SU-DHL-6 (cell line): ENCODE results near the gene CTDP1.

Experiments
- H2AFZ ChIP-seq: fragments of 200-600 bp; sonication (generic); 2 replicates; pipeline ENCODE4 v1.6.1; 2014; ENCODE audit warnings: low read depth, mild to moderate bottlenecking, moderate library complexity, mixed read lengths, antibody characterized with exemption, low read length; ENCODE audit not compliant: severe bottlenecking
- H3F3A ChIP-seq: fragments of 200-600 bp; shearing (Covaris generic); 2 replicates; pipeline ENCODE4 v1.6.0; 2016; ENCODE audit warnings: antibody characterized with exemption, mild to moderate bottlenecking; ENCODE audit not compliant: insufficient read depth
- H3K27ac ChIP-seq: fragments of 200-600 bp; sonication (generic); 2 replicates; pipeline ENCODE4 v1.5.1; 2016; ENCODE audit warnings: low read depth, mild to moderate bottlenecking, low read length, moderate library complexity, mixed read lengths
- H3K27me3 ChIP-seq: fragments of 200-600 bp; sonication (generic), shearing (Covaris generic); 2 replicates; pipeline ENCODE4 v1.6.0; 2014; ENCODE audit warnings: mild to moderate bottlenecking, low read length
- H3K36me3 ChIP-seq: fragments of 200-600 bp; sonication (generic); 2 replicates; pipeline ENCODE4 v1.6.1; 2014; ENCODE audit warnings: mild to moderate bottlenecking, low read length, mixed read lengths
- H3K4me2 ChIP-seq: fragments of 300-600, 200-600 bp; shearing (Covaris generic), sonication (generic); 2 replicates; pipeline ENCODE4 v1.6.0; 2014; ENCODE audit warnings: low read length, low read depth, mild to moderate bottlenecking; ENCODE audit not compliant: poor library complexity, severe bottlenecking
- H3K4me3 ChIP-seq: fragments of 200-600 bp; sonication (generic); 2 replicates; pipeline ENCODE4 v1.5.1; 2014; ENCODE audit warnings: antibody characterized with exemption, low read length, mild to moderate bottlenecking, mixed read lengths; ENCODE audit not compliant: insufficient read depth, poor library complexity, severe bottlenecking
- H3K79me2 ChIP-seq: fragments of 200-600 bp; sonication (generic); 2 replicates; pipeline ENCODE4 v1.6.1; 2014; ENCODE audit warnings: mild to moderate bottlenecking, low read length, moderate library complexity; ENCODE audit not compliant: insufficient read depth
- H3K9ac ChIP-seq: fragments of 200-600 bp; sonication (generic); 2 replicates; pipeline ENCODE4 v1.7.0; 2014; ENCODE audit warnings: mild to moderate bottlenecking, low read length
- H3K9me2 ChIP-seq: fragments of 200-600 bp; sonication (generic); replicated peaks from 2 replicates; pipeline ENCODE4 v1.6.1; 2014; ENCODE audit warnings: low read length; ENCODE audit not compliant: insufficient read depth
- H3K9me3 ChIP-seq: fragments of 200-600 bp; sonication (generic); 2 replicates; pipeline ENCODE4 v1.6.1; 2014; ENCODE audit warnings: low read length, mixed read lengths; ENCODE audit not compliant: insufficient read depth
- H4K20me1 ChIP-seq: fragments of 200-600 bp; sonication (generic); 2 replicates; pipeline ENCODE4 v1.6.1; 2014; ENCODE audit warnings: low read depth, mild to moderate bottlenecking, antibody characterized with exemption, low read length, moderate library complexity, mixed read lengths
- CTCF ChIP-seq: fragments of 200-600 bp; sonication (generic); IDR thresholded peaks from one replicate; pipeline ENCODE4 v1.5.1; 2017; ENCODE audit warnings: antibody characterized with exemption, mild to moderate bottlenecking, low read length, moderate library complexity; ENCODE audit not compliant: insufficient read depth, poor library complexity, severe bottlenecking
- EZH2phosphoT487 ChIP-seq: fragments of 200-600 bp; sonication (generic), shearing (Covaris generic); conservative IDR thresholded peaks from 2 replicates; pipeline ENCODE4 v1.6.1; 2018; ENCODE audit warnings: mild to moderate bottlenecking, antibody characterized with exemption, low read length, moderate library complexity, mixed read lengths

The CTDP1 gene

GRCh38 chr18:79781331-79781941 lies 101.8 kb downstream of the CTDP1 start:
- Histone ChIP-seq H3K79me2 (no peaks in the 10 kb centered on the region), H3K9me2 (no peaks in the 10 kb centered on the region), H4K20me1 (no peaks in the 10 kb centered on the region), H3K36me3 (no peaks in the 10 kb centered on the region), H3K4me2 (no peak overlapping the region), H3K27ac (no peak overlapping the region), H3K27me3 (no peaks in the 10 kb centered on the region), H3F3A (no peaks in the 10 kb centered on the region), H3K9me3 (no peaks in the 10 kb centered on the region), H2AFZ (no peak overlapping the region), H3K4me3 (no peak overlapping the region), H3K9ac (no peak overlapping the region)
- TF ChIP-seq EZH2phosphoT487 (no peak), CTCF (no peak)

GRCh38 chr18:79782566-79783308 lies 103.1 kb downstream of the CTDP1 start:
- H3K27me3 ChIP-seq: no peaks in the 10 kb centered on the region
- no peak overlapping the region for H3K27ac ChIP-seq
- no peaks in the 10 kb centered on the region for H3K9me2 ChIP-seq
- H3K36me3 ChIP-seq: no peaks in the 10 kb centered on the region
- no peak overlapping the region for H3K4me2 ChIP-seq
- no peak overlapping the region for H2AFZ ChIP-seq
- no peaks in the 10 kb centered on the region for H3K9me3 ChIP-seq
- no peak overlapping the region for H3K9ac ChIP-seq
- H4K20me1 ChIP-seq: no peaks in the 10 kb centered on the region
- H3K4me3 ChIP-seq: no peak overlapping the region
- TF ChIP-seq EZH2phosphoT487 (no peak), CTCF (no peak)
- no peaks in the 10 kb centered on the region for H3K79me2 ChIP-seq
- no peaks in the 10 kb centered on the region for H3F3A ChIP-seq

DNA sequence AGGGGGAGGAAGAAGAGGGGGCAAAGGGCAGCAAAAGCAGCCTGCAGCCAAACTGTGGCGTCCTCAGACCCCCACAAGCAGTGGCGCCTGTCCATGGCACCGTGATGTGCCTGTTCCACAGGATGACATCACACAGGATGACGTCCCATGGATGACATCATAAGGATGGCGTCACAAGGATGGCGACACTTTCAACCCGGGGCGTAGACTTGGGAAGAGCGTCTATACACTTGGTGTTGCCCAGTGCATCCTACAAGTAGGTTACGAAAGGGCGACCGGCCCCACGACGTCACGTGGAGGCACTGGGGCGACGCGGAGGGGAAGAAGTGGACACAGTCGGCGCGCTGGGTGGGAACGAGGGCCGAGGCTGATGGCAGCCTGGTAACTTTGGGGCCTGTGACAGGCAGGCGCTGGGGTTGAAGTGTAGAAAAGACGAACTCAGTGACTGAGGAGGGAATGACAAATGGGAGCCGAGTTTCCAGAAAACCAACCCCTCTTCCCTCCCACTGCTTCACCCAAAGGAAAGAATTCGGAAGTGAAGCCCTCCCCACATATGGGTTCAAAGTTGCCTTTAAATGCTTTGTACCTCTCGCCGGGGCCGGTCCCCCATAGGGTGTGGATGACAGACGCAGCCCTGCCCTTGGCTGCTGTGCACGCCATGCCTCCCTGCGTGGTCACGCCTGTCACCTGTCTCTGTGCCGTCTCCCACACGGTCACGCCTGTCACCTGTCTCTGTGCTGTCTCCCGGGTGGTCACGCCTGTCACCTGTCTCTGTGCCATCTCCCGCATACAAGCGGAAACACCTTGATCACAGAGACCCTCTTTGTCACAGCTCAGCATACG lies 104.7 kb downstream of the CTDP1 start:
- Histone ChIP-seq H3K9me3 (no peaks in the 10 kb centered on the region), H3K36me3 (no peaks in the 10 kb centered on the region), H2AFZ (no peak overlapping the region), H3K79me2 (no peaks in the 10 kb centered on the region), H3K4me3 (no peak overlapping the region), H3K9ac (no peak overlapping the region), H3K9me2 (no peaks in the 10 kb centered on the region), H3K27ac (no peak overlapping the region), H3K4me2 (no peak overlapping the region), H3K27me3 (no peaks in the 10 kb centered on the region), H4K20me1 (no peaks in the 10 kb centered on the region), H3F3A (no peaks in the 10 kb centered on the region)
- no peak for TF ChIP-seq EZH2phosphoT487
- TF ChIP-seq CTCF: no peak
